ENCODE measurements around the gene TGFBR1. TPM values are rescaled to one million over a fixed set of nuclear protein-coding genes. Genes with fewer than 3 reads are reported as not detected.

Gene TGFBR1
- total and polyA plus RNA-seq, 5 experiments from 2014 or later, result 19.2 to 45.3 (median 23.6) TPM

- Mint-ChIP-seq H3K4me3 (peak overlapping the region; percentile 61 to 82 (median 75)), H3K27ac (peak overlapping the region; percentile 56 to 92 (median 88)), H3K36me3 (peaks cover 0 to 9% (median 3%) of the 10 kb centered on the region in 3 donors), H3K9me3 (no peaks in the 10 kb centered on the region), H3K27me3 (no peaks in the 10 kb centered on the region), H3K4me1 (peaks cover 51 to 93% (median 85%) of the 10 kb centered on the region in 4 donors)
- DNase-seq, result no peak
- POLR2A ChIA-PET, result interaction anchor here (0.5 to 3.2 kb wide), 9 partner anchors 9 to 99 kb away, joined by 3 to 25 read pairs (median 4); partner anchors contain the start of gene TGFBR1
- peak in 1 of 2 donors; percentile 2 for ATAC-seq
These were observed 8.6 kb downstream of the TGFBR1 start for GRCh38 chr9:99113414-99114048.

GRCh38 chr9:99114049-99114440 lies 9.1 kb downstream of the TGFBR1 start:
- no peaks in the 10 kb centered on the region for H3K9me3 Mint-ChIP-seq
- H3K4me3 Mint-ChIP-seq, result peak overlapping the region in 8 of 10 donors; percentile 27 to 69 (median 46)
- H3K27me3 Mint-ChIP-seq, result no peaks in the 10 kb centered on the region
- ATAC-seq (no peak), DNase-seq (no peak)
- peak overlapping the region in 8 of 10 donors; percentile 3 to 78 (median 46) for H3K27ac Mint-ChIP-seq
- H3K4me1 Mint-ChIP-seq, result peaks cover 49 to 93% (median 85%) of the 10 kb centered on the region in 4 donors
- POLR2A ChIA-PET, result interaction anchor here (0.7 to 3.2 kb wide), 7 partner anchors 8 to 24 kb away, joined by 3 to 25 read pairs (median 6); partner anchors contain the start of gene TGFBR1
- peaks cover 0 to 5% (median 3%) of the 10 kb centered on the region in 3 donors for H3K36me3 Mint-ChIP-seq

GRCh38 chr9:99114846-99115500 lies 10.1 kb downstream of the TGFBR1 start:
- peak overlapping the region in 8 of 10 donors; percentile 15 to 78 (median 36) for H3K27ac Mint-ChIP-seq
- H3K4me3 Mint-ChIP-seq, result peak overlapping the region in 8 of 10 donors; percentile 6 to 69 (median 36)
- H3K36me3 Mint-ChIP-seq, result peaks cover 0 to 4% (median 0%) of the 10 kb centered on the region in 3 donors
- no peak for DNase-seq
- H3K9me3 Mint-ChIP-seq, result no peaks in the 10 kb centered on the region
- peaks cover 47 to 93% (median 84%) of the 10 kb centered on the region in 4 donors for H3K4me1 Mint-ChIP-seq
- ATAC-seq, result no peak
- no peaks in the 10 kb centered on the region for H3K27me3 Mint-ChIP-seq
- POLR2A ChIA-PET, result interaction anchor here (3.2 kb wide), 1 partner anchor 11 kb away, joined by 25 read pairs; the partner anchor contains the start of gene TGFBR1

- no peak for ATAC-seq
- H3K27ac Mint-ChIP-seq, result peak overlapping the region in 7 of 10 donors; percentile 1 to 64 (median 33)
These were observed 11.1 kb downstream of the TGFBR1 start for GRCh38 chr9:99116003-99116411.

GRCh38 chr9:99118782-99119466 lies 14.0 kb downstream of the TGFBR1 start:
- peak in 9 of 10 donors; percentile 28 to 81 (median 55) for DNase-seq
- peak overlapping the region; percentile 68 to 94 (median 85) for H3K4me3 Mint-ChIP-seq
- peak overlapping the region; percentile 53 to 95 (median 92) for H3K27ac Mint-ChIP-seq
- ATAC-seq, result peak; percentile 98 to 99
- H3K9me3 Mint-ChIP-seq, result no peaks in the 10 kb centered on the region
- H3K4me1 Mint-ChIP-seq, result peaks cover 47 to 93% (median 86%) of the 10 kb centered on the region in 4 donors
- POLR2A ChIA-PET, result interaction anchor here (0.9 to 10.6 kb wide), 8 partner anchors 8 to 106 kb away, joined by 3 to 63 read pairs (median 4); partner anchors contain the start of genes ALG2, SEC61B and TGFBR1
- no peaks in the 10 kb centered on the region for H3K36me3 Mint-ChIP-seq
- no peaks in the 10 kb centered on the region for H3K27me3 Mint-ChIP-seq

More at GRCh38 chr9:99116003-99116411, 11.1 kb downstream of the TGFBR1 start:
- Mint-ChIP-seq H3K4me1 (peaks cover 49 to 93% (median 85%) of the 10 kb centered on the region in 4 donors), H3K36me3 (no peaks in the 10 kb centered on the region), H3K4me3 (peak overlapping the region in 7 of 10 donors; percentile 5 to 53 (median 17)), H3K27me3 (no peaks in the 10 kb centered on the region), H3K9me3 (no peaks in the 10 kb centered on the region)
- POLR2A ChIA-PET, result interaction anchor here (1.6 to 10.6 kb wide), 2 partner anchors 11 to 19 kb away, joined by 5 to 63 read pairs; partner anchors contain the start of gene TGFBR1
- DNase-seq, result no peak

GRCh38 chr9:99119976-99120655 lies 15.2 kb downstream of the TGFBR1 start:
- H3K36me3 Mint-ChIP-seq, result peaks cover 0 to 3% (median 0%) of the 10 kb centered on the region in 3 donors
- no peak for ATAC-seq

GRCh38 chr9:99121604-99122003 lies 16.7 kb downstream of the TGFBR1 start:
- Mint-ChIP-seq H3K27ac (peak overlapping the region in 9 of 10 donors; percentile 2 to 92 (median 69)), H3K4me3 (peak overlapping the region in 8 of 10 donors; percentile 13 to 71 (median 42)), H3K36me3 (peaks cover 0 to 3% (median 0%) of the 10 kb centered on the region in 3 donors), H3K9me3 (no peaks in the 10 kb centered on the region), H3K4me1 (peaks cover 42 to 93% (median 85%) of the 10 kb centered on the region in 4 donors), H3K27me3 (no peaks in the 10 kb centered on the region)
- POLR2A ChIA-PET, result interaction anchor here (0.9 to 10.6 kb wide), 6 partner anchors 9 to 64 kb away, joined by 3 to 63 read pairs (median 5); partner anchors contain the start of gene TGFBR1
- ATAC-seq (no peak), DNase-seq (no peak)

More at GRCh38 chr9:99119976-99120655, 15.2 kb downstream of the TGFBR1 start:
- Mint-ChIP-seq H3K4me3 (peak overlapping the region; percentile 4 to 94 (median 81)), H3K27me3 (no peaks in the 10 kb centered on the region), H3K4me1 (peaks cover 42 to 92% (median 85%) of the 10 kb centered on the region in 4 donors), H3K9me3 (no peaks in the 10 kb centered on the region), H3K27ac (peak overlapping the region; percentile 28 to 95 (median 92))
- POLR2A ChIA-PET, result interaction anchor here (1.1 to 10.6 kb wide), 6 partner anchors 7 to 107 kb away, joined by 3 to 63 read pairs (median 4); partner anchors contain the start of genes ALG2, SEC61B and TGFBR1
- no peak for DNase-seq

GRCh38 chr9:99124534-99125255 lies 19.8 kb downstream of the TGFBR1 start:
- DNase-seq, result no peak
- ATAC-seq, result no peak
- Mint-ChIP-seq H3K27ac (peak overlapping the region in 8 of 10 donors; percentile 3 to 78 (median 19)), H3K36me3 (peaks cover 0 to 6% (median 3%) of the 10 kb centered on the region in 3 donors), H3K4me3 (peak overlapping the region in 3 of 10 donors; percentile 15 to 54 (median 31)), H3K4me1 (peaks cover 47 to 94% (median 93%) of the 10 kb centered on the region in 4 donors), H3K27me3 (no peaks in the 10 kb centered on the region), H3K9me3 (no peaks in the 10 kb centered on the region)
- POLR2A ChIA-PET, result interaction anchor here (10.6 kb wide), 1 partner anchor 19 kb away, joined by 63 read pairs; the partner anchor contains the start of gene TGFBR1

- Mint-ChIP-seq H3K27ac (peak overlapping the region in 7 of 10 donors; percentile 17 to 92 (median 55)), H3K27me3 (no peaks in the 10 kb centered on the region), H3K36me3 (peaks cover 0 to 6% (median 3%) of the 10 kb centered on the region in 3 donors), H3K4me1 (peaks cover 47 to 93% (median 92%) of the 10 kb centered on the region in 4 donors), H3K4me3 (peak overlapping the region in 2 of 10 donors; percentile 3 to 21), H3K9me3 (no peaks in the 10 kb centered on the region)
- DNase-seq (no peak), ATAC-seq (no peak)
- POLR2A ChIA-PET, result interaction anchor here (1.3 to 10.6 kb wide), 2 partner anchors 12 to 20 kb away, joined by 3 to 63 read pairs; partner anchors contain the start of gene TGFBR1
These were observed 20.5 kb downstream of the TGFBR1 start for GRCh38 chr9:99125446-99125845.

- no peaks in the 10 kb centered on the region for H3K9me3 Mint-ChIP-seq
- peak overlapping the region in 9 of 10 donors; percentile 21 to 92 (median 72) for H3K27ac Mint-ChIP-seq
- H3K27me3 Mint-ChIP-seq, result no peaks in the 10 kb centered on the region
- POLR2A ChIA-PET, result interaction anchor here (1.3 to 10.6 kb wide), 3 partner anchors 7 to 21 kb away, joined by 3 to 63 read pairs (median 8); partner anchors contain the start of gene TGFBR1
- ATAC-seq, result no peak
- peak overlapping the region in 1 of 10 donors; percentile 21 for H3K4me3 Mint-ChIP-seq
- no peak for DNase-seq
- H3K36me3 Mint-ChIP-seq, result peaks cover 0 to 9% (median 6%) of the 10 kb centered on the region in 3 donors
- H3K4me1 Mint-ChIP-seq, result peaks cover 46 to 93% (median 92%) of the 10 kb centered on the region in 4 donors
These were observed 21.4 kb downstream of the TGFBR1 start for GRCh38 chr9:99126312-99126711.
